Inflammatory macrophage treated with lipopolysaccharide for 4 hours (primary cell): ENCODE data around the gene TIMM21.
A peak's percentile ranks its signal among the peaks of the same experiment; 100 is the strongest.

ENCODE experiments used
- DNase-seq: peaks from one replicate; pipeline ENCODE4 v3.0.0-alpha.2; 2020

The TIMM21 gene

GRCh38 chr18:74148543-74149070 is 284 bp downstream of the TIMM21 start:
- DNase-seq, result no peak

- no peak for DNase-seq
Observed at GRCh38 chr18:74149878-74150277, 1.6 kb downstream of the TIMM21 start.

GRCh38 chr18:74152270-74152669 is 3.9 kb downstream of the TIMM21 start:
- no peak for DNase-seq

- DNase-seq, result peak; percentile 17
Observed at GRCh38 chr18:74152857-74153256, 4.5 kb downstream of the TIMM21 start.

GRCh38 chr18:74153377-74153776 is 5.1 kb downstream of the TIMM21 start:
- DNase-seq, result no peak

GRCh38 chr18:74153793-74154192 is 5.5 kb downstream of the TIMM21 start:
- DNase-seq, result no peak

- no peak for DNase-seq
Observed at GRCh38 chr18:74154716-74155115, 6.4 kb downstream of the TIMM21 start.

- peak; percentile 45 for DNase-seq
Observed at GRCh38 chr18:74155276-74155675, 7.0 kb downstream of the TIMM21 start.

- peak; percentile 60 for DNase-seq
Observed at GRCh38 chr18:74163019-74163660, 14.8 kb downstream of the TIMM21 start.

- DNase-seq, result no peak
Observed at GRCh38 chr18:74166386-74166785, 18.1 kb downstream of the TIMM21 start.

- DNase-seq, result peak; percentile 29
Observed at GRCh38 chr18:74171910-74172606, 23.7 kb downstream of the TIMM21 start.

GRCh38 chr18:74172697-74173433 is 24.5 kb downstream of the TIMM21 start:
- no peak for DNase-seq

- DNase-seq, result no peak
Observed at GRCh38 chr18:74173434-74173750, 25.1 kb downstream of the TIMM21 start.

GRCh38 chr18:74175658-74176057 is 27.3 kb downstream of the TIMM21 start:
- no peak for DNase-seq

GRCh38 chr18:74178884-74179283 is 30.6 kb downstream of the TIMM21 start:
- DNase-seq, result no peak

- DNase-seq, result no peak
Observed at GRCh38 chr18:74179623-74180199, 31.4 kb downstream of the TIMM21 start.

GRCh38 chr18:74182335-74182734 is 34.0 kb downstream of the TIMM21 start:
- DNase-seq, result no peak

- no peak for DNase-seq
Observed at GRCh38 chr18:74183130-74183529, 34.8 kb downstream of the TIMM21 start.

- DNase-seq, result no peak
Observed at GRCh38 chr18:74184875-74185274, 36.6 kb downstream of the TIMM21 start.

GRCh38 chr18:74185860-74186259 is 37.5 kb downstream of the TIMM21 start:
- DNase-seq, result no peak

GRCh38 chr18:74186661-74187060 is 38.3 kb downstream of the TIMM21 start:
- no peak for DNase-seq

GRCh38 chr18:74190086-74190485 is 41.8 kb downstream of the TIMM21 start:
- no peak for DNase-seq

- no peak for DNase-seq
Observed at GRCh38 chr18:74191577-74191976, 43.3 kb downstream of the TIMM21 start.

- DNase-seq, result no peak
Observed at GRCh38 chr18:74194691-74195090, 46.4 kb downstream of the TIMM21 start.
